Astrocyte (in vitro differentiated cells and primary cell): Measurements from ENCODE around the gene PTPRQ.

Source experiments
- EZH2 ChIP-seq: IDR thresholded peaks from 2 replicates; pipeline ENCODE4 v1.6.1; 2012; ENCODE audit warnings: mild to moderate bottlenecking, low read length, inconsistent platforms; ENCODE audit not compliant: insufficient read depth
- TF ChIP-seq, protein P1 (sequence below): IDR thresholded peaks from 2 replicates; pipeline ENCODE4 v1.5.1; 2011; ENCODE audit warnings: low read depth, mild to moderate bottlenecking, inconsistent platforms, low read length, moderate library complexity; ENCODE audit not compliant: insufficient read depth

DNA sequence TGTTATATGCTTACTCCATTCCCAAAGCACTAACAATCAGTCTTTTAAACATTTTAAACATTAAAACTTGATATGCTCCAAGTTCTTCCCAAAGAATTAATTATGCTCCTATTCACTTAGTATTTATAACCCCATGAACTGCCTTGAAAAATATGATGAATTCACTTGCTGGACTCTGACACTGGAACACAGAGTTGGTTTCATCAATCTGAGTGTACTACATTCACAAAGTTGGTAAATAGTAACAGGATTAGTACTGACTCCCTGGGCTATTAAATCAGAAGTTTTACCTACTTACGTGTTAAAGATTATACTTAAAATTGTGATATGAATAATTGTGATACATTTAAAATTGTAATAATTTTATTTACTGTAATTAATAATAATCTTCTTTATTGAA, 246.1 kb downstream of the PTPRQ start:
- TF ChIP-seq, protein P1, sequence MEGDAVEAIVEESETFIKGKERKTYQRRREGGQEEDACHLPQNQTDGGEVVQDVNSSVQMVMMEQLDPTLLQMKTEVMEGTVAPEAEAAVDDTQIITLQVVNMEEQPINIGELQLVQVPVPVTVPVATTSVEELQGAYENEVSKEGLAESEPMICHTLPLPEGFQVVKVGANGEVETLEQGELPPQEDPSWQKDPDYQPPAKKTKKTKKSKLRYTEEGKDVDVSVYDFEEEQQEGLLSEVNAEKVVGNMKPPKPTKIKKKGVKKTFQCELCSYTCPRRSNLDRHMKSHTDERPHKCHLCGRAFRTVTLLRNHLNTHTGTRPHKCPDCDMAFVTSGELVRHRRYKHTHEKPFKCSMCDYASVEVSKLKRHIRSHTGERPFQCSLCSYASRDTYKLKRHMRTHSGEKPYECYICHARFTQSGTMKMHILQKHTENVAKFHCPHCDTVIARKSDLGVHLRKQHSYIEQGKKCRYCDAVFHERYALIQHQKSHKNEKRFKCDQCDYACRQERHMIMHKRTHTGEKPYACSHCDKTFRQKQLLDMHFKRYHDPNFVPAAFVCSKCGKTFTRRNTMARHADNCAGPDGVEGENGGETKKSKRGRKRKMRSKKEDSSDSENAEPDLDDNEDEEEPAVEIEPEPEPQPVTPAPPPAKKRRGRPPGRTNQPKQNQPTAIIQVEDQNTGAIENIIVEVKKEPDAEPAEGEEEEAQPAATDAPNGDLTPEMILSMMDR = no peak
- no peak for TF ChIP-seq EZH2
